Activated CD8-positive, alpha-beta memory T cell treated with anti-CD3 and anti-CD28 coated beads for 1 hour (primary cell): ENCODE measurements around the gene DISP1.

Experiments used
- DNase-seq, 2 donors: peaks; one replicate each; pipeline ENCODE4 v3.0.0-alpha.2; 2020; ENCODE audit warnings: low read depth in 1 of 2; ENCODE audit errors: extremely low read depth in 1 of 2

The DISP1 gene

DNA sequence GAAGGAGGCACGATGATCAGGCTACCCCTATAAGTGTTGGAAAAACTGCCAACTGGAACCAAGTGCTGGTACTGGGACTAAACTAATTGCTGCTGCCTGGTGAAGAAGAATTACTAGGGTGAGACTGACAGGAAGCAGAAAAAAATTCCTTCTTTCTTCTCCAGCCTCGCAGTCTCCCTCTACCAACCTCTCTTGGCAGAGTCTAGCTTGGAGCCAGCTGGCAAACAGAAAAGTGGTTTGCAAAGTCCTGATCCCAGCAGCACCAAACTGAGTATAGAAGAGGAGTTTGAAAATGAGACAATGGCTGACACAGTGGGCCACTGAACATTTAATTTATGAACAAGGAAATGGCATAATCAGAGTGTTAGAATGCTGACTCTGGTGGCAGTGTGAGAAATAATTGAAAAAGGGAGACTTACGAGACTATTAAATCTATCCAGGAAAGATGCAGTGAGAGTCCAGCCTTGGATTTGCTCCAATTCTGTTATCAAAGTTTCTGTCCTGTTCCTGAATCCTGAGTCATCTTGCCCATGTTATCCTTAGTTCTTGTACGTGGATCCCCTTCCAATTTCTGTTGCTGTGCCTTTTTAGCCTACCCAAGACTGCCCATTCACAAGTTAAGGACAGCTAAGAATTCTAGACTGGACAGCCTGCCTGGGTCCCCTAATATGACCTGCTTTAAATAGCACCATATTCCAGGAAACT lies 23.7 kb upstream of the DISP1 start:
- no peak for DNase-seq

DNA sequence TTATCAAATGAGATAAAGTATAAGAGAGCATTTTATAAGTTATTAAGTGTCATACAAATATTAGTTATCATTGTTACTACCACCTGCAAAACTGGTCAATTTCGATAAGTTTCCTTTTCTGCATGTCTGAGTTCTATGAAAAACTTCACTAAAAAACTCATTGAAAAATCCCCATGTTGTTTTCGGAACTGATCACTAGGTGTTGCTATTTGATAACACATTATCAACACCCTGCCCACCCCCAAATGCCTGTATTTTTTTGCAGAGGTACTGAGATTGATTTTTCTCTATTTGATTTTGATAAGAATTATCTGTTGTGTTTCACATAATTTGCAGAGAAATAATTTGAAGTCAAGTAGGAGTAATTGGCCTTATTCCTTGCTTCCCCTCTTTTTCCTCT lies 22.1 kb upstream of the DISP1 start:
- DNase-seq = no peak

DNA sequence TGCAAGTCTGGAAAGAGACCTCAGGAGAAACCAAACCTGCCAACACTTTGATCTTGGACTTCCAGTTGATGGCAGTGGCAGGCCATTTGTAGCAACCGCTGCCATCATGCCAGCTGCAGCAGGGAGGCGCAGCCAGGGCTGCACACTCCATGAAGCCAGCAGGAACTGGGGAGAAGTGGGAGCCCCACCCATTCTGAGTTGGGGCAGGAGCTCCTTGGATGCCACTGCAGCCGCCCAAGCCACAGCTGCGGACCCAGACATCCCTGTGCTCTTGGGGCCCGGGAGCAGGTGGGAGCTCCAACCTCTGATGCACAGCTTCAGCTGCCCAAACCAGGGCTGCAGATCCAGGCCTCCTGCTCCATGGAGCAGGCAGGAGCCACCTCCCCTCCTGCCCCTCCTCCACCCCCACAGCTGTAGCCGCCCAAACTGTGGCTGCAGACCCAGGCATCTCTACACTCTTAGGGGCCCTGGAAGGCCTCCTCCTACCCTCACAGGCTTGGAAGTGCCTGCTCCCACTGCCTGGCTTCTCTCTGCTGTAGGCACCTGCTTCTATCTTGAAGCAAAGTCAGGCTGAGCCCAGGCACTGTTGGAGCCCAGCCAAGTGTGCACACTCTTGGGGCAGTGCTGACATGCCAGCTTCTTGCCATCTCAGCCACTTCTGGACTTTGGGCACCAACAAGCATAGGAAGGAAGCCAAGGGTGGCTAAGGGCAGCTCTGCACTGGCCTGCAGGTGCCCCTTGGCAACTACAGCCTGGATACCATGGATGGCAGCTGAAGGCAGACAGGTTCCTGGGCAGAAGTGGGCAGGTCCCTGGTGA lies 20.0 kb upstream of the DISP1 start:
- DNase-seq = no peak

DNA sequence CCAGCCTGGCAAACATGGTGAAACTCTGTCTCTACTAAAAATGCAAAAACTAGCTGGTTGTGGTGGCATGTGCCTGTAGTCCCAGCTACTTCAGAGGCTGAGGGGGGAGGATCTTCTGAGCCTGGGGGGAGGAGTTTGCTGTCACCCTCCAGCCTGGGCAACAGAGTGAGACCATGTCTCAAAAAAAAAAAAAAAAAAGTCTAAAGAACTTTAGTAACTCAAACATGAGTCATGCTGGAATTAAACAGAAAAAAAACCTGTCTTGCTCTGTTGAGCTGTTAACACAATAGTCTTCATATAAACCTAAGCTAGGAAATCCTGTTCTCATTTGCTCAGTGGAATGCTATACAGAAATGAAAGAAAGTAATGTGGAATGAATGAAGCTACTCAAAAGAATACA lies 16.7 kb upstream of the DISP1 start:
- DNase-seq = no peak

DNA sequence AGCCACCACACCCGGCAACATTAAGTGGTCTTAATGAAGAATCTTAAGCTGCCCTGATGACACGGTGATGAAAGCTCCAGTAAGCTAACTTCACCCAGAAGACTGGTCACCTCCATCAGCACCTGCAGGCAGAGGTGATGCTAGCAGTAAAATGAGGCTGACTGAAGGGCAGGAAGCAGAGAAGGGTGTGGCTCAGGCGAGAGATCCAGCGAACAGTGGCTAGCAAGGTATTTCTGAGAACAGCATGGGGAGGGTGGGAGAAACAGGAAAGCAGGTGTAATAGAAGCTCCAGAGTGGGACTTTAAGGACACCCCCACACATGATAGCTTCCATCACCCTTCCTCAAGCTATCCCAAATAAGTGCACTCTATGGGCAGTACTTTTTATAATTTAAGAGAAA lies 15.9 kb upstream of the DISP1 start:
- no peak for DNase-seq

DNA sequence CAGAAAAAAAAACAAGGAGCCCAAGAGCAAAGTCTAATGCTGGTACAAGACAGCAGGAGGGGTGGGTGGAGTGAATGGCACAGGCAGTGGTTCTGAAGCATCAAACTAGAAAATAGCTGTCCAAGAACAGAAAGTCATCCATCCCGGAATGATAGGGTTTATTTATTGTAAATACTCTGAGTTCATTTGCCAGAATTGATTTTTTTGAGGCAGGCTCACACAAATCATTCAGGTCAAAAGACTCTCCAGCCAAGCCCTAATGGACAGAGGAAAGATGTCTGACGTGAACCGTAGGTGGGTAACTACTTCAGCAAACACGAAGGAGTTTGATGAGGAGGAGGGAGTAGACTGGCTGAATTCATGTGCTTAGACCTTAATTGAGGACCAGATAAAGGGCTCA lies 13.8 kb upstream of the DISP1 start:
- DNase-seq = no peak

DNA sequence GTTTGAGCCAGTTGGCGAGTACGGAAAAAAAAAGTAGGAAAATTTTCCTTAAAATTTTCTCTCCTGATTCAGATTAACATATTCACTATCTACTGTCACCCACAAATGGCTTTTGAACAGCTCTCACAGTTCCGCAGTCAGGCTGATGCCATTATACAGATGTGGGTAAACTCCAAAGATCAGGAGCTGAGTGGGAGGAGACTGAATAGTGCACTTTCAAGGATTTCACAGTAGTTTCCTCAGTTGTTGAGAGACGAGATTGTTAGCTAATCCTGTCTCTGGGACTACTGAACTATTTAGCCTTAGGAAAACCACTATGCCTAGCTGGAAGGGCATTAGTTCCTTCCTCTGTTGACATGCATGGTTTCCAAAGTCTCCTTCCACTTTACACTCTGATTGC lies 3.2 kb upstream of the DISP1 start:
- no peak for DNase-seq

DNA sequence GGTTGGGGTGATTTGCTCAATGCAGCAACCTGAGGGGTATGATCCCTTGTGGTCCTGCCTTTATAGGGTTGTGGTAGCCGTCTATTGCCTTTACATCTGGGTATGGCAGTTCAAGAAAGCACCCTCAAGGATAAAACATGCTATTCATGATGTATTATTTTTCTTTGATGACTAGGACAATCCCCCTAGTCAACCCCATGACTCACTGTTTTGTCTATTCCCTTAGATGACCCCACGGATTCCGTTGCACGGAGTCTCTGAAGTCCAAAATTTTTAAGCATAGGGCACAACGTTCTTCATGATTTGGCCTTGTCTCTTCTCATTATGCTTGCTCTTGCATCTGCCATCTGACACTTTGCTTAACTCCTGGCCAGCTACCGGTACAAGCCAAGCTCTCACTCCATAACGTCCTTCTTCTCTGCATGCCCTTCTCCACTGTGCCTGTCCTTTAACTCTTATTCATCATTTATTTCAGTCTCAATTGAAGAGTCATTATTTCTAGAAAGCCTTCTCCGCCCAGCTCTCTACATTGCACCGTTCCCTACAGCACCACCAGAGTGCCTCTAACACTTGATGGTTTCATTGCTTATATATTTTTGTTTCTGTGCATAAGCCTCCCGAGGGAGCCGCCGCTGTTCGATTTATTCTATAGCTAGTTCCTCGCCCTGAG lies 838 bp upstream of the DISP1 start:
- DNase-seq = no peak

DNA sequence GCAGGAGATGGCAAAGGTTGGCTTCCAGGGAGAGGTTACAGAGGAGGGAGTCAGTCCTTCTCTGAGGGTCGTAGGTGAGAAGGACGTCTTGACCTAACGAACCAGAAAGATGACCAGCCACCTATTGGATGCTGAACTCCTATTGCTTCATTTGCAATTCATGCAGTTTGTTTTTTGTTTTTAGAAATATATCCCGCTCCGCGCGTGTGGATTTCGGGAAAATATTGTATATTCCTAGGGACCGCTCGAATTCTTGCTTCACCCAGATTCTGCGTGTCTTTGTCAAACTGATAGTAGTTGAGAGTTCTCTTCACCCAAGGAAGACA lies 564 bp downstream of the DISP1 start:
- DNase-seq = no peak

DNA sequence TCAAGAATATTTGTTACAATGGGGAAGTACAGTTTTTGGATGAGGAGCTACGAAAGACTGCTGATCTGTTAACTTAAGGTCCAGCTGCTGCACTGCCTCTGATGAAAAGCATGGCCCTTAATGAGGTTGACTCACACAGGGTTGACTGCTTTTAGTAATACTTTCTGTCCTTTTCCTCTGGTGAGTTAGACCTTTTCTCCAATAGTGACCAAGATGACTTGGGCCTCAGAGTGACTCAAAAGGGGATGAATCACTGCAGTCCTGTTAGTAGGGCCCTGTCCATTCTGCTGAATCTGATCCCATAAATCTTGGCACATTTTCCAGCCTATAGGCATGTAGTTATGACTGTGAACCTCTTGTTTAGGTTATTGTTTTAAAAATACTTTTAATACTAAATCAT lies 2.7 kb downstream of the DISP1 start:
- no peak for DNase-seq

DNA sequence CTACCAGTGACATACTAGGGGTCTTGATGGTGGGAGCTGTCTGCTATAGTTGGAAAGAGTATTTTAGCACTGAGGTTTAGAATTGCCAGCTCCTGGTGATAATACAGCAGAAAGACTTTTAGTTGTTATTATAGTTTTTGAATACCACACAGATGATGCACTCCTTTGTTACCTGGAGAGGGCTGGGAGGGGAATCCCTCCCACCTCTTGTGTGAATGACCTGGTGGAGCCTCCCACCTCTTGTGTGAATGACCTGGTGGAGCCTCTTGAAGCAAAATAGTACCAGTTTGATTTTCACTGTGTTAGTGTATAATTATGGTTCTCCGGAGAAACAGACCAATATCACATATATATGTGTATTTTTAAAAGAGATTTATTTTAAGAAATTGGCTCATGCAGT lies 3.3 kb downstream of the DISP1 start:
- no peak for DNase-seq

DNA sequence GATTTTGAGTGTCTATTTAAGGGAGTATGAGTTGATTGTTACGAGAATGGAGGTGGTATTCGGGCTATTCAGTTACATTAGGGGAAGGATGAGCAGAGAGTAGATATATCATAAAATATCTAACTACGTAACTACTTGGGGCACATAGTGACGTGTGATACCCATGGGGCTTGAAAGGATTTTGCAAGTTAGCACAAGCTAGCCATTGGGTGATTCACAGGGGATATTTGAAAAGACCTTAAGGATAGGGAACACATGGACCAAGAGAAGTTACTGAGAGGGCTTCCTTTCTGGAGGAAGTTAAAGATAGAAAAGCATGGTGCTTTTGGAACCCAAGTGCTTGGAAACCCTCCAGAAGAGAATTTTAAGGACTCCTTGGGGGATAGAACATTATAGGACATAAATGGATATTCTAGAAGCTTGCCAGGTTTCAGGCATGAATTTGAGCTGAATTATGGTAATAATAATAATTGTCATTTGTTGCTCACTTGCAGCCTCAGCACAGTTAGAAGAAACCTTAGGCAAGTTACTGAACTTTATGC lies 5.4 kb downstream of the DISP1 start:
- DNase-seq = no peak

DNA sequence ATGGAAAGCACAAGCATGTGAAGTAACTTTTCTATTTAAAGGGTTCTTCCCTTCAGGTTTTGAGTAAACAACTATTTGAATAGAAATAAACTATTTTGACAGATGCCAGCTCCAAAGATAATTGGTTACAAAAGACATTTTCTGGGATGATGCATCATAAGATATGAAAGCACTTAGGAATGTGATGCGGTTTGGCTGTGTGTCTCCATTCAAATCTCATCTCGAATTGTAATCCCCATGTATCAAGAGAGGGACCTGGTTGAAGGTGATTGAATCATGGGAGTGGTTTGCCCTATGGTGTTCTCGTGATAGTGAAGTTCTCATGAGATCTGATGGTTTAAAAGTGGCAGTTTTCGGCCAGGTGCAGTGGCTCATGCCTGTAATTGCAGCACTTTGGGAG lies 6.4 kb downstream of the DISP1 start:
- DNase-seq = no peak

DNA sequence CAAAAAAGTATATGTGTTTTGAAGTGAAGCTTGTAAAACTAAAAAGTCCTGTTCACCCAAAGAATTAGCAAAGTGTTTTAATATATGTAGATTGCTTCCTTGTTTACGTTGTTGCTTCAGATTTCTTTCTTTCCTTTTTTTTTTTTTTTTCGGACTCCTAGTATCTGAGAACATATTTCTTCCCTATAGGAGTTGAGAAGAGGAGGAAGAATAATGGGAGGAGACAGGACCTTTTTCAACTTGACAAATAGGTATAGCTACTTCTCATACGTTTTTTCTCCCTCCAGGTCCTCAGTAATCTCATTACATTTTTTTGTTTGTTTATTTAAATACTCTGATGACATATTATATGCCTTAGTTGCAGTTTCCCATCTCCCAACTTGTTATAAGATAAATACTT lies 8.9 kb downstream of the DISP1 start:
- DNase-seq = no peak

DNA sequence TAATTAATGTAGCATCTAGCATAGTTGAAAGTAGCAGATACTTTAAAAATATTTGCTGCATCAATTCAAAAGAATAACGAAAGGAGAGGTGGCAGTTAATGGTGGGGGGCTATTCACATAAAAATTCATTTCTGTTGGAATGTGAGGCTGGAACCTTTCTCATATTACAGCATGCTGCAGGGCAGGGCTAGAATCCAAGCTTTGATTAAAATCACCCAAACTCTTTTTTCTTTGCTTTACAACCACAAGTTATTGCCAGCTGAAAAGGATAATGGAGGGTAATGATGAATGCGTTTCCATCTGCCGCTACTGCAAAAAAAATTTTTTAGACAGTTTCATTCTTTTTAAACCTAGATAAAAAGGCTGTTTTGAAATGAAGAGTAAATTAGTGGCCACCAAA lies 9.8 kb downstream of the DISP1 start:
- DNase-seq = no peak

DNA sequence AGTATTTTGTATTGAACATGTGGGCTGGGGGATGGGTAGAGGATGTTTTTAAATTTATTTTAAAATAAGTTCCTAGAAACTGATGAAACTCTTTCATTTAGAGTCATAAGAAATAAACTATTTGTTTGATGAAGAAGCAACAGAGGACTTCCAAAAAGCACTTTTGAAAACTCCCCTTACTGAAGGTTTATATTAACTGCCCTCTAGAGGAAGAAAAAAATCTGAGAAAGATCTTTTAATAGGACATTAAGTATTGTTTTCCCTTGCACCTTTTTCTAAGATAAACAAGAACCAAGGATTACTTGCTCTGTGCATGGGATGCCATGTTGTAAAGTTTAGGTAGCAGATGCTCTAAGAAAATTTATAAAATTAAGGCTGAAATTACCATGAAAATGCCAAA lies 14.1 kb downstream of the DISP1 start:
- DNase-seq = no peak

DNA sequence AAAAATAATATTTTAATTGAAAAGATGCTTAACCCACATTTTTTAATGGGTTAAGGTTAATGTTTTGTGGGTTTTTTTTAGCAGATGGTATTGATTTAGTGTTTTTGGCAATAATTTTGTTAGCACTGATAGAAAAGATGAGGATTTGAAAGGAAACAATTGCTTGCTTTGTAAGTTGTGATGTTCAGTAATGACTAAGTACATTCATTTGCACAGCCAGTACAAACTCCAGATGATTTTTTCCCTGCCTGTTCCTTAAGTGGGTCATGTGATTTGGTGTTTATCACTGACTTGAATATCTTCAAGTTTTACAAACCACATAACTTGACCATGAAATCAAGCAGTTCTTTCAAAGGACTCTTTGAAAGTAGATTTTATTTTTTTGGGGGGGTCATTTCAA lies 15.0 kb downstream of the DISP1 start:
- DNase-seq = no peak

DNA sequence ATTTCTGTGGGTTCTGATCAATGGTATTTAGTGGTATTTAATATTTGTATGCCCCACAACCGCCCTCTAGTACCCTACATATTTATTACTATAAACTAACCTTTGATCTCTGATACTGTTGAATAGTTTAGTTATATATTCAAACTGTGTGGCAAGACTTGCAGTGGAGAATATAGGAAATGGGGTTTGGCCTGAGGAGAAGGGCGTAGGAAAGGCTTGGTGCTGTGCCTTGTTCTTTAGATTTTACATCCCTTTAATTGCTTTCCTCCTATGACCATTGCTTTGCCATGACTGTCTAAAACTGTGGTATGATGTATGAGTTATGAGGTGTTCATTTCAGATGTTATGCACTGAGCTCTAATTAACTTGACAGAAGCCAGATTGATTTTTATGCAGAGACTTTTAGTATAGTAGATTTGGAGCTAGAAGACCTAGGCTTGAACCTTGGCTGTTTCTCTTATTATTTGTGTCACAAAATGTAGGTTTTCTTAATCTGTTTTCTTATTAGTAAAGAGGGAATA lies 18.6 kb downstream of the DISP1 start:
- DNase-seq = no peak

DNA sequence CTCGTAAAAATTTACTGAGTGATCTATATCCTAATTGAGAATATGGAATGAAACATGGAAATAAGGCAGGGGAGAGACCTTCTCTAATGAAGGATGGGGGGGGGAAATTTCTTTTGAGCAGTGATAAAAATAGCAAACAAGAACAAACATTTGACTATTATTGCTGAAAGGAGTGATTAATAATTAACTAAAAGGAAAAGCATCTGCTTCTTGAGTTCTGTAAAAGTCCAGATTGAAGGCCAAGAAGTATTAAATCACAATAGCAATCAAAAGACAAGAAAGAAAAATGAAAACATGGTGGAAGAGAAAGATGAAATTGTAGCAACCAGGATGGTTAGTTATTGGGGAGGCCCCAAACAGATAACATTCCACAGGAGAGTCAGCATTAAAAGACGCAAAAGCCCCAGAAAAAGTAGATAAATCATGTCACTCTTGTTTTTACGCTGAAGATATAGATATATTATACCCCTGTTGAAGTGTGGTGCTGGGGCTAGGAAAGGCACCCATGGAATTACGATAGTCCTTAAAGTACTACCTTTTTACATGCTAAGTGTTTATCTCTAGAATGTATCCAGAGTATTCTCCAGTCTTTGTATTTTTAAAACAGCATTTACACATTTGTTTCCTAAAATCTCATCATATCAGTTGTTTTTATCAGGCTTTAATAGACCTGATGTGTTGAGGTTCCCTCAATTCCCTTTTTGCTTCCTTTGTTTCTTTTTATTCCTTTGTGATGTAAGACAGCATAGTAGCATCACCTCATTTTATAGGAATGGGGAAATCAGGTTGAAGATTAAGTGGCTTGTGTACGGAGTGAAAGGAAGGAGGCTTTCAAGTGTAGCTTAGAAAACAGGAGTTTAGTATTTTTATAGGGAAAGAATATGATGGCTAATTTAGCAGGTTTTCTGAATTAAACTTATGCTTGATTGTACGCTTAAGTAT lies 28.9 kb downstream of the DISP1 start:
- DNase-seq = no peak

DNA sequence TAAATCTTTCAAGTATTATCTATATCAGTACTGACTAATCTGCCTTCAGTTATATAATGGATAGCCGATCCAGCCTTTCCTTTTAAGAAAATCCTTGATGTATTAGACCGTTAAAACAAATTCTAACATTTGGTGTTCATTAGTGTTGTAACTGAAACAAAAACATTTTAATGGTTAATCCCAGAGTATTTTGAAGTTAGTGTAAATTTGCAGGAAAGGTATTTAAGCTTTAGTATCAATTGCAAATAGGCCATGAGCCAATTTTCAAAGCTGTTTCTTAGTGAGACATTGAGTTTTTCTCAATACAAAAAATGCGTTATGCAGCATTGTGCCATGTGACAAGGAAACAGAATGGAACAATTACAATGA lies 29.6 kb downstream of the DISP1 start:
- no peak for DNase-seq

DNA sequence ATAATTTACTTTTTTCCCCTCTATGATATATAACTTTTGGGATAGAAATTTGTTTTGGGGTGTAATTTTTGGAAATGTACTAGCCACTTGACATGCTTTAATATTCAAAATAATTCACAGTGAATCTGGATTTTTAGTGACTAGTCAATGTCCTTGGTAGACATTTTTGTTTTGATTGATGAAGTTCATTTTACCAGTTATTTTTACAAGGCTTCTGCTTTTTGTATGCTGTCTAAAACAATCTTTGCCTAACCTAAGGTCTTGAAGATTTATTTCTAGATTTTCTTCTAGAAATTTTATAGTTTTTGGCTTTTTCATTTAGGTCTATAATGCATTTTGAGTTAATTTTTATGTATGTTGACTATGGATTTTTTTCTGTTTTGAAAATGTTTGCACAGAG lies 30.9 kb downstream of the DISP1 start:
- no peak for DNase-seq
